HEK293T (cell line): ENCODE data around the gene WDR18.

Source experiments
- CTCF ChIA-PET: fragments of 350-600 bp; formaldehyde crosslinking; extraction: SDS; loops from one replicate; lab custom pipeline; 2021; ENCODE audit warnings: antibody characterized with exemption, inconsistent platforms; lab: Yijun Ruan, JAX
- POLR2A ChIA-PET: fragments of 350-600 bp; formaldehyde crosslinking; extraction: SDS; loops from one replicate; lab custom pipeline; 2020; ENCODE audit warnings: antibody characterized with exemption, inconsistent platforms; lab: Yijun Ruan, JAX
- DNase-seq: peaks from one replicate; pipeline ENCODE4 v3.0.0; 2012; ENCODE audit warnings: mixed read lengths; ENCODE audit errors: extremely low spot score
- ARNT ChIP-seq: fragments of 450-650 bp; IDR thresholded peaks from 2 replicates; pipeline ENCODE4 v1.6.1; 2017; ENCODE audit warnings: mild to moderate bottlenecking
- BHLHE40 ChIP-seq: fragments of 450-650 bp; IDR thresholded peaks from 2 replicates; pipeline ENCODE4 v1.6.1; 2016; ENCODE audit warnings: mild to moderate bottlenecking, moderate library complexity, borderline replicate concordance
- CTBP1 ChIP-seq: fragments of 450-650 bp; IDR thresholded peaks from 2 replicates; pipeline ENCODE4 v1.6.1; 2016; ENCODE audit warnings: borderline replicate concordance
- ELF4 ChIP-seq: fragments of 450-650 bp; IDR thresholded peaks from 2 replicates; pipeline ENCODE4 v1.6.1; 2017; ENCODE audit warnings: antibody characterized with exemption
- FOXA1 ChIP-seq: fragments of 450-650 bp; IDR thresholded peaks from 2 replicates; pipeline ENCODE4 v1.6.1; 2016; ENCODE audit warnings: mild to moderate bottlenecking
- FOXK2 ChIP-seq: fragments of 450-650 bp; IDR thresholded peaks from 2 replicates; pipeline ENCODE4 v1.6.1; 2016; ENCODE audit warnings: mild to moderate bottlenecking
- FOXM1 ChIP-seq: fragments of 450-650 bp; IDR thresholded peaks from 2 replicates; pipeline ENCODE4 v1.6.1; 2017; ENCODE audit warnings: mild to moderate bottlenecking, borderline replicate concordance
- HDGF ChIP-seq: fragments of 450-650 bp; IDR thresholded peaks from 2 replicates; pipeline ENCODE4 v1.6.1; 2017; ENCODE audit warnings: antibody characterized with exemption, borderline replicate concordance
- L3MBTL2 ChIP-seq: fragments of 450-650 bp; conservative IDR thresholded peaks from 2 replicates; pipeline ENCODE4 v1.6.1; 2016; ENCODE audit warnings: mild to moderate bottlenecking
- LEF1 ChIP-seq: fragments of 450-650 bp; IDR thresholded peaks from 2 replicates; pipeline ENCODE4 v1.6.1; 2017; ENCODE audit warnings: mild to moderate bottlenecking, borderline replicate concordance
- NFRKB ChIP-seq: fragments of 450-650 bp; IDR thresholded peaks from 2 replicates; pipeline ENCODE4 v1.6.1; 2016; ENCODE audit warnings: mild to moderate bottlenecking, moderate library complexity
- PKNOX1 ChIP-seq: fragments of 450-650 bp; IDR thresholded peaks from 2 replicates; pipeline ENCODE4 v1.6.1; 2016
- SP1 ChIP-seq: fragments of 450-650 bp; IDR thresholded peaks from 2 replicates; pipeline ENCODE4 v1.6.1; 2017
- SUZ12 ChIP-seq: fragments of 450-650 bp; IDR thresholded peaks from 2 replicates; pipeline ENCODE4 v1.6.1; 2016; ENCODE audit warnings: mild to moderate bottlenecking
- TARDBP ChIP-seq: fragments of 450-650 bp; IDR thresholded peaks from 2 replicates; pipeline ENCODE4 v1.6.1; 2016
- ZNF384 ChIP-seq: fragments of 450-650 bp; IDR thresholded peaks from 2 replicates; pipeline ENCODE4 v1.6.1; 2016

Gene WDR18

GRCh38 chr19:993361-993830 is 9.3 kb downstream of the WDR18 start:
- ChIA-PET CTCF (no interaction called here), POLR2A (no interaction called here)
- no peak for DNase-seq
- no peak for TF ChIP-seq ELF4
- no peak for TF ChIP-seq NFRKB
- TF ChIP-seq ZNF384: no peak
- no peak for TF ChIP-seq ARNT
- no peak for TF ChIP-seq FOXA1
- TF ChIP-seq PKNOX1: no peak
- no peak for TF ChIP-seq SP1
- no peak for TF ChIP-seq FOXK2
- TF ChIP-seq HDGF: no peak

- ChIA-PET POLR2A (no interaction called here), CTCF (no interaction called here)
- TF ChIP-seq SUZ12: no peak
- TF ChIP-seq SP1: no peak
- no peak for TF ChIP-seq NFRKB
- TF ChIP-seq ZNF384: no peak
- TF ChIP-seq ELF4: no peak
- no peak for TF ChIP-seq LEF1
- TF ChIP-seq FOXM1: no peak
- no peak for TF ChIP-seq BHLHE40
- TF ChIP-seq CTBP1: no peak
- TF ChIP-seq FOXK2: no peak
- DNase-seq: no peak
Observed at GRCh38 chr19:993831-994393, 9.8 kb downstream of the WDR18 start.

GRCh38 chr19:994516-994915 is 10.4 kb downstream of the WDR18 start:
- no peak for DNase-seq
- no peak for TF ChIP-seq PKNOX1
- TF ChIP-seq NFRKB: no peak
- no peak for TF ChIP-seq HDGF
- TF ChIP-seq SUZ12: no peak
- TF ChIP-seq LEF1: no peak
- TF ChIP-seq FOXK2: no peak
- no peak for TF ChIP-seq FOXM1
- no peak for TF ChIP-seq SP1
- no peak for TF ChIP-seq ARNT
- TF ChIP-seq TARDBP: no peak
- no peak for TF ChIP-seq FOXA1
- TF ChIP-seq ELF4: no peak
- no peak for TF ChIP-seq L3MBTL2
- TF ChIP-seq ZNF384: no peak
- TF ChIP-seq CTBP1: no peak
- POLR2A ChIA-PET: interaction anchor here (0.9 kb wide), 1 partner anchor 274 kb away, joined by 3 read pairs; the partner anchor contains the start of gene CIRBP
- CTCF ChIA-PET: no interaction called here

GRCh38 chr19:995051-995827 is 11.1 kb downstream of the WDR18 start:
- DNase-seq: no peak
- TF ChIP-seq TARDBP: no peak
- TF ChIP-seq SP1: no peak
- no peak for TF ChIP-seq ZNF384
- TF ChIP-seq FOXK2: no peak
- TF ChIP-seq L3MBTL2: no peak
- no peak for TF ChIP-seq FOXM1
- TF ChIP-seq FOXA1: no peak
- TF ChIP-seq NFRKB: no peak
- TF ChIP-seq BHLHE40: no peak
- no peak for TF ChIP-seq SUZ12
- TF ChIP-seq PKNOX1: no peak
- TF ChIP-seq ELF4: no peak
- TF ChIP-seq HDGF: no peak
- no peak for TF ChIP-seq ARNT
- no peak for TF ChIP-seq LEF1
- POLR2A ChIA-PET: interaction anchor here (0.9 kb wide), 1 partner anchor 274 kb away, joined by 3 read pairs; the partner anchor contains the start of gene CIRBP
- CTCF ChIA-PET: interaction anchor here (0.6 to 1.5 kb wide), 2 partner anchors 10 to 11 kb away, joined by 3 to 6 read pairs; partner anchors contain the start of gene WDR18

DNA sequence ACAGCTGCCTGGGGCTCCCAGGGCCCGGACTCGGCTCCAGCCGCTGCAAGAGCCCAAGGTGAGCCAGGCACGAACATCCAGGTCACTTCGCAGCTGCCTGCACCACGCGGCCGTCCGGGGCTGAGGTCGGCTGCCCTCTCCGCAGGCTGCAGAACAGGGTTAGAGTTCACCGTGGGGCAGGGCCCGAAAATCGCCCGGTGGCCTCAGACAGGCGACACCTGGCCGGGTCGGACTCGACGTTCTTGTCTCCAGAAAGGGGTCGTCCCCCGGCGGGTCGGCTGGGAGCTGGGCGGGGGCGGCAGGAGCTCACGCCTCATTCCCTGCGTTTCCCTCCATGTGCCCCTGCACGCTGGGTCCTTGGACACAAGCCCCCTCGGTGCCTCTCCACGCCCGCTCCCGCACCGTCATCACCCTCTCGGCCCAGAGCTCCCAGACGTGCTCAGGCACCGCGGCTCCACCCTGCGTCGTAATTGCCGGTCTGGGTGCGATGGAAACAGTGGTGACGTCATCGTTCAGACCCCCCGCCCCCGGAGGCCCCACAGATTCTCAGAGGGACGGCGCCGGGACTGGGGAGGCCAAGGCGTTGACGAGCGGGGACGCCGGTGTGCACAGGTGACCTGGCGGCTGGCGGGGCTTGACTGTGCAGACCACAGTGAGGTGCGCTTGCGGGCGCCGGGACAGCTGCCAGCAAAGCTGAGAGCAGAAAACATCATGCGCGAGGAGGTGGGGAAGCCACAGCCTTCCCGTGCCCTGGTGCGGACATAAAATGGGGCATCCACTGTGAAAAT is 12.1 kb downstream of the WDR18 start:
- ChIA-PET CTCF (interaction anchor here (0.5 to 1.5 kb wide), 2 partner anchors 12 to 34 kb away, joined by 3 to 6 read pairs; partner anchors contain the start of gene WDR18), POLR2A (interaction anchor here (1.0 kb wide), 1 partner anchor 273 kb away, joined by 4 read pairs; the partner anchor contains the start of gene CIRBP)
- TF ChIP-seq CTBP1 (no peak), LEF1 (no peak), PKNOX1 (no peak), HDGF (no peak), TARDBP (no peak), BHLHE40 (no peak)
- DNase-seq: peak; percentile 34
